AG09309 (cell line): ENCODE measurements around the gene FBLIM1.
A peak's percentile ranks its signal among the peaks of the same experiment; 100 is the strongest.
"Not testable (repeated sequence)": the region's sequence is repeated elsewhere in the genome, so short reads cannot be mapped to it uniquely, and the experiment has no call there.

Experiments
- DNase-seq: peaks from one replicate; pipeline ENCODE4 v3.0.0-alpha.2; 2010; ENCODE audit warnings: low read depth
- H3K4me3 ChIP-seq: 2 replicates; pipeline ENCODE4 v1.5.1; 2011; ENCODE audit warnings: mild to moderate bottlenecking, low read depth, low read length, moderate library complexity; ENCODE audit not compliant: control insufficient read depth
- CTCF ChIP-seq: IDR thresholded peaks from 2 replicates; pipeline ENCODE4 v1.5.1; 2011; ENCODE audit warnings: mild to moderate bottlenecking, low read depth, low read length, inconsistent platforms; ENCODE audit not compliant: insufficient read depth, control insufficient read depth; ENCODE audit errors: missing control alignments

FBLIM1 gene

GRCh38 chr1:15799004-15799867, 40.6 kb downstream of the FBLIM1 start:
- no peak for TF ChIP-seq CTCF
- DNase-seq, result peak; percentile 83
- H3K4me3 ChIP-seq, result no peak overlapping the region

- H3K4me3 ChIP-seq, result no peak overlapping the region
- no peak for TF ChIP-seq CTCF
- DNase-seq, result no peak
Observed at GRCh38 chr1:15799928-15800835, 41.6 kb downstream of the FBLIM1 start.

GRCh38 chr1:15802234-15802965, 43.8 kb downstream of the FBLIM1 start:
- TF ChIP-seq CTCF, result no peak
- H3K4me3 ChIP-seq, result no peak overlapping the region
- no peak for DNase-seq

GRCh38 chr1:15803380-15803779, 44.8 kb downstream of the FBLIM1 start:
- peak; percentile 37 for TF ChIP-seq CTCF
- DNase-seq, result no peak
- H3K4me3 ChIP-seq, result no peak overlapping the region

GRCh38 chr1:15804060-15804459, 45.5 kb downstream of the FBLIM1 start:
- no peak for TF ChIP-seq CTCF
- no peak overlapping the region for H3K4me3 ChIP-seq
- no peak for DNase-seq

- no peak for TF ChIP-seq CTCF
- DNase-seq, result no peak
- H3K4me3 ChIP-seq, result no peak overlapping the region
Observed at GRCh38 chr1:15807121-15807520, 48.5 kb downstream of the FBLIM1 start.

- not testable (repeated sequence) for DNase-seq, H3K4me3 ChIP-seq
Observed at GRCh38 chr1:15807549-15807948, 49.0 kb downstream of the FBLIM1 start, which contains the start of gene UQCRHL. Gene UQCRHL (minus strand): TSS chr1:15807649. CDS start chr1:15807649, 0 bp downstream.
